Activated CD8-positive, alpha-beta memory T cell treated with anti-CD3 and anti-CD28 coated beads for 4 hours (primary cell): ENCODE results near the gene CIAO3.
"Not testable (repeated sequence)": the region's sequence is repeated elsewhere in the genome, so short reads cannot be mapped to it uniquely, and the experiment has no call there.

Experiments
- DNase-seq, 2 donors: peaks; one replicate each; pipeline ENCODE4 v3.0.0-alpha.2; 2020; ENCODE audit warnings: low read depth in 2 of 2

CIAO3 gene

GRCh38 chr16:693364-693763 is 47.4 kb downstream of the CIAO3 start:
- no peak for DNase-seq

- no peak for DNase-seq
Observed at GRCh38 chr16:692356-693108, 48.3 kb downstream of the CIAO3 start.

GRCh38 chr16:691242-691641 is 49.6 kb downstream of the CIAO3 start:
- not testable (repeated sequence) for DNase-seq

- DNase-seq, result no peak
Observed at GRCh38 chr16:689175-689897, 51.5 kb downstream of the CIAO3 start.

- DNase-seq, result no peak
Observed at GRCh38 chr16:687499-687898, 53.3 kb downstream of the CIAO3 start.

GRCh38 chr16:686459-687260 is 54.1 kb downstream of the CIAO3 start:
- DNase-seq, result no peak

GRCh38 chr16:685967-686366 is 54.8 kb downstream of the CIAO3 start:
- DNase-seq, result no peak

GRCh38 chr16:684961-685696 is 55.7 kb downstream of the CIAO3 start:
- DNase-seq, result no peak

- DNase-seq, result peak; percentile 93 to 94
Observed at GRCh38 chr16:684071-684794, 56.6 kb downstream of the CIAO3 start, which contains the start of gene JMJD8. JMJD8 (minus strand) TSS chr16:684334; CDS start chr16:684319, 15 bp downstream.

GRCh38 chr16:683396-684070 is 57.3 kb downstream of the CIAO3 start:
- no peak for DNase-seq

- no peak for DNase-seq
Observed at GRCh38 chr16:682493-683395, 58.1 kb downstream of the CIAO3 start.

GRCh38 chr16:681746-682427 is 58.9 kb downstream of the CIAO3 start:
- no peak for DNase-seq

GRCh38 chr16:680967-681745 is 59.6 kb downstream of the CIAO3 start:
- no peak for DNase-seq

GRCh38 chr16:680625-680945 is 60.2 kb downstream of the CIAO3 start:
- no peak for DNase-seq

GRCh38 chr16:679814-680624 is 60.8 kb downstream of the CIAO3 start, which contains the start of gene STUB1:
STUB1 (plus strand) TSS chr16:680410; CDS start chr16:680526, 116 bp downstream.
- DNase-seq, result peak; percentile 77 to 78
